SK-N-MC (cell line): ENCODE results near the gene ZSCAN5A.

ENCODE experiments used
- EZH2 ChIP-seq: fragments of 200-600 bp; sonication (generic); IDR thresholded peaks from one replicate; pipeline ENCODE4 v1.6.1; 2017; ENCODE audit warnings: antibody characterized with exemption
- FOXP2 ChIP-seq: optimal IDR thresholded peaks from 2 replicates; pipeline ENCODE3; 2011; ENCODE audit warnings: mild to moderate bottlenecking, moderate library complexity; ENCODE audit not compliant: insufficient read depth; ENCODE audit errors: extremely low read length, control extremely low read depth
- POLR2AphosphoS5 ChIP-seq: IDR thresholded peaks from 2 replicates; pipeline ENCODE4 v1.6.1; 2012; ENCODE audit warnings: mild to moderate bottlenecking, low read depth, low read length, borderline replicate concordance

GRCh38 chr19:56295531-56296455 is 18.8 kb downstream of the ZSCAN5A start:
- TF ChIP-seq EZH2 = no peak
- TF ChIP-seq POLR2AphosphoS5 = no peak
- TF ChIP-seq FOXP2 = no peak
